ENCODE data around the gene ZNF37A.
"Not testable (repeated sequence)": the region's sequence is repeated elsewhere in the genome, so short reads cannot be mapped to it uniquely, and the experiment has no call there.

ZNF37A gene

GRCh38 chr10:38094158-38094926, at the start of gene ZNF37A:
Gene ZNF37A (plus strand): TSS chr10:38094337. CDS start chr10:38096618, 2,281 bp downstream.
- Histone ChIP-seq H3K36me3 (ENCODE audit: insufficient read depth, insufficient read length, low read length) (peaks cover 21% of the 10 kb centered on the region), H3K4me3 (ENCODE audit: insufficient read length, low read depth) (peak within 1 kb of the TSS; percentile 74), H3K4me1 (ENCODE audit: insufficient read depth, insufficient read length) (no peaks in the 10 kb centered on the region), H3K27me3 (ENCODE audit: insufficient read depth, insufficient read length) (no peaks in the 10 kb centered on the region), H3K9me3 (ENCODE audit: insufficient read depth, low read length) (no peaks in the 10 kb centered on the region; the same call in 1 of the 2 replicates), H3K9ac (ENCODE audit: insufficient read length, low read depth) (peak within 1 kb of the TSS; percentile 81)
- peak; percentile 91 for DNase-seq (ENCODE audit: low read depth, low spot score)
- TF ChIP-seq YY1 (IDR thresholded peaks at IDR 0.05; ENCODE audit: insufficient read depth, insufficient read length) (no peak), SUZ12 (IDR thresholded peaks at IDR 0.05; ENCODE audit: extremely low read depth, insufficient read depth, insufficient read length) (no peak)

- Histone ChIP-seq H3K27me3 (ENCODE audit: insufficient read depth, insufficient read length) (no peaks in the 10 kb centered on the region), H3K36me3 (ENCODE audit: insufficient read depth, insufficient read length, low read length) (peaks cover 8% of the 10 kb centered on the region), H3K4me3 (ENCODE audit: insufficient read length, low read depth) (no peak overlapping the region), H3K9ac (ENCODE audit: insufficient read length, low read depth) (no peak overlapping the region), H3K4me1 (ENCODE audit: insufficient read depth, insufficient read length) (no peaks in the 10 kb centered on the region), H3K9me3 (ENCODE audit: insufficient read depth, low read length) (no peaks in the 10 kb centered on the region)
- no peak for TF ChIP-seq YY1 (IDR thresholded peaks at IDR 0.05; ENCODE audit: insufficient read depth, insufficient read length)
- no peak for TF ChIP-seq ZNF274 (IDR thresholded peaks at IDR 0.05; ENCODE audit: low read depth, low read length)
- TF ChIP-seq SUZ12 (IDR thresholded peaks at IDR 0.05; ENCODE audit: extremely low read depth, insufficient read depth, insufficient read length): no peak
- DNase-seq (ENCODE audit: low read depth, low spot score): no peak
Measured at GRCh38 chr10:38045129-38045528, 49.0 kb upstream of the ZNF37A start.

GRCh38 chr10:38047666-38048065, 46.5 kb upstream of the ZNF37A start:
- peaks cover 7% of the 10 kb centered on the region; the same call in 1 of the 2 replicates for H3K9me3 ChIP-seq (ENCODE audit: insufficient read depth, low read length)
- no peaks in the 10 kb centered on the region for H3K4me1 ChIP-seq (ENCODE audit: insufficient read depth, insufficient read length)
- no peak for DNase-seq (ENCODE audit: low read depth, low spot score)
- TF ChIP-seq SUZ12 (IDR thresholded peaks at IDR 0.05; ENCODE audit: extremely low read depth, insufficient read depth, insufficient read length): no peak
- TF ChIP-seq YY1 (IDR thresholded peaks at IDR 0.05; ENCODE audit: insufficient read depth, insufficient read length): no peak
- no peak for TF ChIP-seq ZNF274 (IDR thresholded peaks at IDR 0.05; ENCODE audit: low read depth, low read length)
- H3K9ac ChIP-seq (ENCODE audit: insufficient read length, low read depth): no peak overlapping the region
- peaks cover 8% of the 10 kb centered on the region for H3K36me3 ChIP-seq (ENCODE audit: insufficient read depth, insufficient read length, low read length)
- no peak overlapping the region for H3K4me3 ChIP-seq (ENCODE audit: insufficient read length, low read depth)
- H3K27me3 ChIP-seq (ENCODE audit: insufficient read depth, insufficient read length): no peaks in the 10 kb centered on the region

GRCh38 chr10:38050212-38050611, 43.9 kb upstream of the ZNF37A start:
- Histone ChIP-seq H3K27me3 (ENCODE audit: insufficient read depth, insufficient read length) (no peaks in the 10 kb centered on the region), H3K4me3 (ENCODE audit: insufficient read length, low read depth) (no peak overlapping the region), H3K9me3 (ENCODE audit: insufficient read depth, low read length) (peaks cover 31% of the 10 kb centered on the region), H3K36me3 (ENCODE audit: insufficient read depth, insufficient read length, low read length) (peaks cover 23% of the 10 kb centered on the region), H3K4me1 (ENCODE audit: insufficient read depth, insufficient read length) (no peaks in the 10 kb centered on the region), H3K9ac (ENCODE audit: insufficient read length, low read depth) (no peak overlapping the region)
- TF ChIP-seq SUZ12 (IDR thresholded peaks at IDR 0.05; ENCODE audit: extremely low read depth, insufficient read depth, insufficient read length) (no peak), ZNF274 (IDR thresholded peaks at IDR 0.05; ENCODE audit: low read depth, low read length) (no peak), YY1 (IDR thresholded peaks at IDR 0.05; ENCODE audit: insufficient read depth, insufficient read length) (no peak)
- DNase-seq (ENCODE audit: low read depth, low spot score): no peak

GRCh38 chr10:38054361-38054797, 39.8 kb upstream of the ZNF37A start:
- H3K27me3 ChIP-seq (ENCODE audit: insufficient read depth, insufficient read length): no peaks in the 10 kb centered on the region
- H3K4me1 ChIP-seq (ENCODE audit: insufficient read depth, insufficient read length): no peaks in the 10 kb centered on the region
- H3K9ac ChIP-seq (ENCODE audit: insufficient read length, low read depth): no peak overlapping the region
- no peak for DNase-seq (ENCODE audit: low read depth, low spot score)
- peaks cover 46% of the 10 kb centered on the region for H3K36me3 ChIP-seq (ENCODE audit: insufficient read depth, insufficient read length, low read length)
- H3K4me3 ChIP-seq (ENCODE audit: insufficient read length, low read depth): no peak overlapping the region
- TF ChIP-seq YY1 (IDR thresholded peaks at IDR 0.05; ENCODE audit: insufficient read depth, insufficient read length): no peak
- H3K9me3 ChIP-seq (ENCODE audit: insufficient read depth, low read length): peaks cover 56% of the 10 kb centered on the region

GRCh38 chr10:38055274-38055894, 38.8 kb upstream of the ZNF37A start:
- not testable (repeated sequence) for H3K4me1 ChIP-seq (ENCODE audit: insufficient read depth, insufficient read length); H3K4me3 ChIP-seq (ENCODE audit: insufficient read length, low read depth); DNase-seq (ENCODE audit: low read depth, low spot score); H3K9ac ChIP-seq (ENCODE audit: insufficient read length, low read depth); H3K27me3 ChIP-seq (ENCODE audit: insufficient read depth, insufficient read length)
- Histone ChIP-seq H3K9me3 (ENCODE audit: insufficient read depth, low read length) (peaks cover 56% of the 10 kb centered on the region), H3K36me3 (ENCODE audit: insufficient read depth, insufficient read length, low read length) (peaks cover 44% of the 10 kb centered on the region)

GRCh38 chr10:38069663-38070062, 24.5 kb upstream of the ZNF37A start:
- H3K27me3 ChIP-seq (ENCODE audit: insufficient read depth, insufficient read length); DNase-seq (ENCODE audit: low read depth, low spot score); H3K36me3 ChIP-seq (ENCODE audit: insufficient read depth, insufficient read length, low read length); H3K4me3 ChIP-seq (ENCODE audit: insufficient read length, low read depth); H3K4me1 ChIP-seq (ENCODE audit: insufficient read depth, insufficient read length); H3K9me3 ChIP-seq (ENCODE audit: insufficient read depth, low read length); H3K9ac ChIP-seq (ENCODE audit: insufficient read length, low read depth): not testable (repeated sequence)

Data from NT2/D1 (cell line).